Measurements from ENCODE around the gene HS6ST1.

Gene HS6ST1

DNA sequence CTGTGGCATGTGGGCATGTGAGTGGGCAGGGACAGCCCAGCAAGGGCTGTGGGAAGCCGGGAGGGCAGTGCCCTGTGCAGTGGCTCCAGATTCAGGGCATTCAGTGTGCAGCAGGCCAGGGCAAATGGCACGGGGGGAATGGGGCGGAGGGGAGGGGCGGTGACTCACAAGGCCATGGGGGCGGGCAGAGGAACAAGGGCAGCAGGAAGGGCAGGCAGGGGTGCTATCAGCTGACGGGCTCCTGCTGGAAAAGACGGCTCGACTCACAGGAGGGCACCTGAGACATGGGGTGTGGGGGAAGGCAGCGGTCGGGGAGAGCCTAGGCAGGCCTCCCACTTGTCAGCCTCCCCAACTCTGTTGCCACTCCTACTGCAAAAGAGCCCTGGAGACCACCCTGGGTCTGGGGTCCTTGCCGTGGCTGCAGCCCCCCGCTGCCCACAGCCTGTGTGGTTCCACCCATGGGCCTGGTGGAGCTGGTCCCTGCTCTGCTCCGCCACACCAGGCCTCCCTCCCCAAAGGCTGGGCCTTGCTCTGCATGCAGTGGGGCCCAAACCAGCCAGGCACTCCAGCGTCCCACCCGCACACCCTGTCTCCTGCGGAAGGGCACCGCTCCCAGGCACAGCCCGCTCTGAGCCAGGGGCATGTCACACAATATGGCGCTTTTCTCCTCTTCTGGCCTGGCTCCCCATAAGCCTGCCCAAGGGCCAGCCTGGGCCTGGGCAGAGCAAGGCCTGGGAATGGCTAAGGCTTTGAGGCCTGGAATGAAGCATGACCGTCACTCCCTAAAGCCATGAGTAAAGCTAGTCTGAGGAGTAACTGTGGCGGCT is 25.9 kb downstream of the HS6ST1 start:
- peak in 1 of 2 donors; percentile 15 for DNase-seq

- no peak for DNase-seq
Observed at GRCh38 chr2:128291844-128292598, 26.6 kb downstream of the HS6ST1 start.

DNA sequence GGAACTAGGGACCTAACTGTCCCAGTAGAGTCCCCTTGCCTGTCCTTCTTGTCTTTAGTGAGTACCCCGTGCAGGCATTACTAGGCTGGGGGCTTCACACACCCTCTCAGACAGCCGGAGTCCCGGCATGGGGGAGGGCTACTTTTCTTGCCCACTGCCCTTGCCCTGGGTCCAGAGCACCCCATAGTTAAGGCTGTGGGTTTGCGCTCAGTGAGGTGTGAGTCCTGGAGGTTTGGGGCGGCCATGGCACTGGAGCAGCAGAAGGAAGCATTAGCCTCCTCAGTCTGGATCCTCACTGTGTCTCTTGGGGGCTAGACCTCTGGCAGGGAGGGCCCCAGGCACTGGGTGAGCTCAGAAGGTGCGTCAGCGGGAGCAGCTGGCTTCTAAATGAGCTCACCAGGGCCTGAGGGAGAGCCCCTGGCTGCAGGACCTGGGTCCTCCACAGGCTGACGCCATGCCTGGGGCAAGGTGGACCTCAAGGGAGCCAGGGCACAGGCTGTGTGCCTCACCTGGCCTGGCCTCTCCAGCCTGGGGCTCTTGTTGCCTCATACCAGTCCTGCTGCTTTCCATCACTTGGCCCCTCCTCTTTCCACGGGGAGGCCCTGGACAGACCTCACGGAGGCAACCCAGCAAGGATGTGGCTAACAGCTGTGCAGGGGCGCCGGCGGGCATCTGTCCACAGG is 27.4 kb downstream of the HS6ST1 start:
- no peak for DNase-seq

- DNase-seq = no peak
Observed at GRCh38 chr2:128290356-128290755, 28.3 kb downstream of the HS6ST1 start.

- DNase-seq = no peak
Observed at GRCh38 chr2:128289439-128289838, 29.2 kb downstream of the HS6ST1 start.

DNA sequence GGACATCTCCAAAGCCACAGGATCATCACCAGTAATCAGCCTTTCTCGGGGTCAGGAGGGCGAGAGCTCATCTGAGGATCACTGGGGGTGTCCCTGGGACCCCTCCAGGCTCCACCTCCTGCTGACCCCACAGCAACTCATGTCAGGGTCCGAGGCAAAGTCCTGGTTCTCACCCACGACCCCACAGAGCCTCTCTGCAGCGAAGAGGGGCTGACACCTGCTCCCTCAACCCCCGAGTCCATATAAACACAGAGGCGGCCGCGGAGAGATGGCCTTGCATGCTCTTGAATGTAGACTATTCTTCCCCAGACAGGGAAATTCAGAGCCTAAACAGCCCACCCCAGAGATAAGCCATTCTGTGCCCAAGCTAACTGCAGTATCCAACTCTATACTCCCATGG is 29.9 kb downstream of the HS6ST1 start:
- DNase-seq = no peak

DNA sequence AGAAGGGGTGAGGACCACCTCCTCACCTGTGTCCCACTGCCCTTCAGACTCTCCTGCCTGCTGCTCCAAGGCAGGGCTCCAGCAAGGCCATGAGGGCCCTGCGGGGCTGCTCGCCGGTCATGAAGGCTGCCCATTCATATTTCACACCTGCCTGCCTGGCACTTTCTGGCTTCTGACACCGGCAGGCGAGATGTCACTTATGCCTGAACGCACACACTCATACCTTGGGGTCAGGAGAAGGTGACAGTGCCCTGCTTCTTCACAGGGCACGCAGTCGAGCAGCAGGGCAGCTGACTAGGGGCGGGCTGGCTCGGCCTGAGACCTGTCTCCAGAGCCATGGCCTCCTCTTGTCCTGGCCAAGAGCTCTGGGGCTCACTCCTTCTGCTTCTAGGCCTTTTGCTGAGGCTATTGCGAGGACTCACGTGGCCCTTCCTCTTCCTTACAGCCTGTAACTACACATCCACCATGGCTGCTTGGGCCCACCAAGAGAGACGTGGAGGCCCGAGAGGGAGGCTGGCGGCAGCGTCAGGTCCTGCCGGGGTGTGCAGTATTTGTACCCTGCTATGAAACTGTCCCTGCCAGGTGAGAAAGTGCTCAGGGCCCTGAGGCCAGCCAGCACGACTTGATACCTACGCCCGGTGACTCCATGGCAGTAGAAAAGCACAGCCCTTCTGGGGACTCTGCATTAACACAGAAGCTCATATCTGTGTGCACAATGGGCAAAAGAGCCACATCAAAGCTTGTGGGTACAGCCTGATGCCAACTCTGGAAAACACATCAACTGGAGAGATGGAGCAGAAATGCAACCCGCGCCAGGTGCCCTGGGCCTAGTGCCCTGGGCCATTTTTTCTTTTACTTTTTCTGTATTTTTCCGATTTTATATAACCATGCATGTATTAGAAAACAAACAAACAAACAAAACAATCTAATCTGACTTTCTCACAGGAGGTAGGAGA is 30.6 kb downstream of the HS6ST1 start:
- no peak for DNase-seq

GRCh38 chr2:128286905-128287779 is 31.5 kb downstream of the HS6ST1 start:
- no peak for DNase-seq

DNA sequence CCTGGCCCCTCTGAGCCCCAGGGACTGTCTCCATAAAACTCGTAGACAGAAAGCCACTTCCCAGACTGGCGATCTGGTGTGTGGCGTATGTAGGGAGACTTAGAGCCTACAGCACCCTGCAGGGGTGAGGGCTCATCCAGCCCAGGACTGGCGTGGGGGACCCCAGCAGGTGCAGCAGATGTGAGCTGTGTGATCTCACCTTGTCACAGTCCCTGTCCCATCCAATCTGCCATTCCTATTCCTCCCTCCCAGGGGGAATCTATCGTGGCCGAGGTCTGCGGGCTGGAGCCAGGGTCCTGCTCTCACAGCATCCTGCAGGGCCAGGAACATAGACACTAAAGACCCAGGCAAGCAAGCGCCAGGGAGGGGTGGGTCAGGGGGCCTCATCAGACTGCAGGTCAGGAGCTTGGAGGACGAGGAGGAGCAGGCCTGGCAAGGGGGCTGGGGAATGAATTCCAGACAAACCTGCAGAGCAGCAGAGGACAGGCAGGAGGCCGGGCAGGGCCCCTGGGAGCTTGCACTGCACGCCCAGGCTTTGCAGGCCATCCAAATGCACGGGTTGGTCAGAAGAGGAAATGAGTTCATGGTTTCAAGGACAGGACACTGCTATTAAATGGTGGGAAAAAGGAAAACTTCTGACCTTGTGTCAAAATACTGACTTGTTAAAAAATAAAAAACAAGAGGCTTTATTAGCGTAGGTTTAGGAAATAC is 32.5 kb downstream of the HS6ST1 start:
- DNase-seq = no peak

GRCh38 chr2:128285329-128285931 is 33.2 kb downstream of the HS6ST1 start:
- no peak for DNase-seq

- no peak for DNase-seq
Observed at GRCh38 chr2:128284841-128285240, 33.8 kb downstream of the HS6ST1 start.

DNA sequence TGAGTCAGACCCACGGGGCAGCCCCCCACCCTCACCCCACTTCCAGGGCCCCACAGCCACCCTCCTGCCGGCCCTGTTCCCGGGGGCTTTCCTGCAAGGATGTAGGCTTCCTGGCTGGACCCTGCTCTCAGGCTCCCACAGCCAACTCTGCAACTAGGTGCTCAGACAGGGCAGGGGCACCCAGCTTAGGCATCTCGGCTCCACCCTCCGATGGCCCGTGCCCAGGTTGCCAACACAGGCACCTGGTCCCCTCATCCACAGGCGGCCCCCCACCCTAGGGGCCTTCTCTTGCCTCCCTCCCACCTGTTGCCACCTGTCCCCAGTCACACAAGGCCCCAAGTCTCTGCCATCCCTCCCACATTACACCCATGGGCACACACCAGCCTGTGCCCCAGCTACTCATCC is 34.6 kb downstream of the HS6ST1 start:
- DNase-seq = no peak

DNA sequence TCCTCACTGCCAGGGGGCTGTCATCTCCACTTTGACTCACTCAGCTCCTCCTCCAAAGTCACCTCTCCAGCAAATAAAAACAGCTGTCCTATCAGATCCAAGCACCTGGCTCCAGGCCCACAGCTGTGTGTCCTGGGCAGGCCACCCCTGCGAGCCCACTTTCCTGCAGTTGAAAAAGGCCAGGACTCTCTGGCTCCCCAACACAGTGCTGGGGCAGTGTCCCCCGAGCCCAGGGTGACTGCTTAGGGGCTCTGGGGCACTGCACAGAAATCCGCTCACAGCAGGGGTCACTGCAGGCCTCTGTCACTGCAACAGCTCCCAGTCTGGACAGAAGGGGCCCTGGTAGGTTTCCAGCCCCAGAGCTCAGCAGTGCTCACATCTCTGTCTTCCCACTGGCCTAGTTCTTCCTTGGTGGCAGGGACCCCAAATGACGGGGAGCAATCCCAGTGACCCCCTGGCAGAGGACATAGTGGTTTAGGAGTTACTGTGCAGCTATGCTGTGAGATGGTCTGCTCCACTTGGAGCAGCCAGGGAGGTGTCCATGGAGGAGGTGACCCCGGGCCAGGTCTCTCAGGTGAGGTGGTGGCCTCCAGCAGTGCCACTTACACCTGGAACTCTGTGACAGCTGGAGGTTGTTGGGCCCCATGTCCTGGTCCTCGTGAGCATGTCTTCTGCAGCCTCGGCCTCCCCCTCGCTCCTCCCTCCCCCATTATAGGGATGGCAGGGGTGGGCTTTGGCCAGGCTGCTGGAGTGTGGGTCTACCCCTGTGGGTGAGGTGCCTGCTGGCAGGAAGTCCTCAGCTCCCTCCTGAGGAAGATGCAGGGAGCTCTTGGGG is 35.5 kb downstream of the HS6ST1 start:
- DNase-seq = no peak

- no peak for DNase-seq
Observed at GRCh38 chr2:128282246-128282975, 36.3 kb downstream of the HS6ST1 start.

- DNase-seq = no peak
Observed at GRCh38 chr2:128281852-128282245, 36.8 kb downstream of the HS6ST1 start.

DNA sequence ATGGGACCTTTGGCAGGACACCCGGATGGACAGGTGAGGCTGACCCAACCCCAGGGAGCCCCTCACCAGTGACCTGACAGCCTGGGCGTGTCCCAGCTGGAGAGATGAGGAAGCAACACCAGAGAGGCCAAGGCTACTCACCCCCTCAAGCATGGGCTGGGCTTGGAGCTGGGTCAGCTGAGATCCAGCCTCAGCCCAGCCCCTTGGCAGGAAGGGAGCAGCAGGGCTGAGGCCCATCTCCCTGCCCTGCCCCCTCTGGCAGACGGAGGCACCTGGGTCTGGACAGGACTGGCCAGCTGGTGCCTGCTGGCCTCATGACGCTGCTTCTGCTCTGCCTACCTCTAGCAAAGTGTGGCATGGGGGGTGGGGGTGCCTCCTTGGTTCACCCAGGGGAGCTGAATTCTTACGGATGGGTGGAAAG is 37.8 kb downstream of the HS6ST1 start:
- DNase-seq = peak; percentile 37 to 71

DNA sequence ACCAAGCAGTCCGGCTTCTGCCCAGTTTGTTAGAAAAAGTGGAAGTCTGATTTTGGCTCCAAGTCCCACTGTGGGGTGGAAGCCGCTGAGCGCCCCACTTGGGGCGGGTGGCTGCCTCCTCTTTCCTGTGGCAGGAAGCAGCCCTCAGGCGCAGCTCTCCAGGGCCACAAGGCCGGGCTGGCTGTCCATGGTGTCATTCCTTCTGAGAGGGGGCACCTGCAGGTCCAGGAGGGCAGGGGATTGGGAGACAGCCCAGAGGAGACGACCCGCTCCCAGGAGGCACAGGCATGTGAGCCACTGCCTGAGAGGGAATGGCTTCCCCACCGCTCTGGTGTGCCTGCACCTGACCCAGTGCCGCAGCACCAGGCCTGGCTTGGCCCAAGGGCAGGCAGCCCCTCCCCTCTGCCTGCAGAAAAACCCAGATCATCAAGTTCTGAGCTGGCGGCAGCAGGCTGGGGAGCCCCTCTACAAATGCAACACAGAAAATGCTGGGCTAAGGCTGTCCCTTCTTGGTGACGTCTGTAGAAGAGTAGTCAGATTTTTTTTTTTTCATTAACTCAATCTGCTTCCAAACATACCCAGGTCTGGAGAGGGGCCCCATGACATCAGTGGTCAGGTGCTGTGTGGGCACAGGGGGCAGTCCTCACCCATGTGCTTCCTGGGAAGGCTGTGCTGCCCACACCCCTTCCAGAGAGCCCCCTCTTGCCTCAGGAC is 38.4 kb downstream of the HS6ST1 start:
- DNase-seq = peak; percentile 57 to 77

GRCh38 chr2:128279786-128280157 is 38.9 kb downstream of the HS6ST1 start:
- no peak for DNase-seq
